ENCODE results near the gene NTHL1. TPM values are rescaled to one million over a fixed set of nuclear protein-coding genes. Genes with fewer than 3 reads are reported as not detected.

Gene NTHL1
- 14.4 and 34.5 TPM in 2 replicates for total RNA-seq

DNA sequence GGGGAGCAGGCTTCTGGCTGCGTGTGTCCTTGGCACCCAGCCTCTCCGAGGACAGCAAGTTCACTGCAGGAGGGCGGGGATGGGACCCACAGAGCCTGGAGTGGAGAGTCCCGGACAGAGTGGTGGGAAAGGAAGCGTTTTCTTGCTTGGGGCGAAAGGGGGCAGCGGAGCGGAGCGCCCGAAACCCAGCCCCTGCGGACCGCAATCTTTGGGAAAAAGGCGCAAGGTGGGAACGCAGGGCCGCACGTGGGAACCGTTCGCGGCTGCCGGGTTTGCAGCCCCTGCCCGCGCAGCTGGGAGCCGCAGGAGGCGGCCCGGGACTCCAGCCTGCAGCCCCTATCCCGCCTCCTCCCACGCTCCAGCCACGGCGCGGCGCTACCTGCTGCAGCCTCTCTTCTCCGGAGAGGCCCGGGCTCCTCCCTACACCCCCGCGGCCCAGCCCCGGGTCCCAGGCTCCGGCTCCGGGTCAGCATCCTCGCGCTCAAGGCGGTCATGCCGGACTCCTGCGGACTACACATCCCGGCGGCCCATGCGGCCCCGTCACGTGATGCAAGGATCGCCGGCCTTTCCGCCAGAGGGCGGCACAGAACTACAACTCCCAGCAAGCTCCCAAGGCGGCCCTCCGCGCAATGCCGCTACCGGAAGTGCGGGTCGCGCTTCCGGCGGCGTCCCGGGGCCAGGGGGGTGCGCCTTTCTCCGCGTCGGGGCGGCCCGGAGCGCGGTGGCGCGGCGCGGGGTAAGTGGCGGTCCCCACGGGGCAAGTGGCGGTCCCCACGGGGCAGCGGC is at the start of gene NTHL1, which contains the start of gene TSC2:
NTHL1 (minus strand) TSS at position 505 of the 786 bp plus-strand sequence; CDS start at position 494, 11 bp downstream.
TSC2 (plus strand) TSS at position 656 of the 786 bp plus-strand sequence. CDS start 631 bp downstream, outside the sequence.

DNA sequence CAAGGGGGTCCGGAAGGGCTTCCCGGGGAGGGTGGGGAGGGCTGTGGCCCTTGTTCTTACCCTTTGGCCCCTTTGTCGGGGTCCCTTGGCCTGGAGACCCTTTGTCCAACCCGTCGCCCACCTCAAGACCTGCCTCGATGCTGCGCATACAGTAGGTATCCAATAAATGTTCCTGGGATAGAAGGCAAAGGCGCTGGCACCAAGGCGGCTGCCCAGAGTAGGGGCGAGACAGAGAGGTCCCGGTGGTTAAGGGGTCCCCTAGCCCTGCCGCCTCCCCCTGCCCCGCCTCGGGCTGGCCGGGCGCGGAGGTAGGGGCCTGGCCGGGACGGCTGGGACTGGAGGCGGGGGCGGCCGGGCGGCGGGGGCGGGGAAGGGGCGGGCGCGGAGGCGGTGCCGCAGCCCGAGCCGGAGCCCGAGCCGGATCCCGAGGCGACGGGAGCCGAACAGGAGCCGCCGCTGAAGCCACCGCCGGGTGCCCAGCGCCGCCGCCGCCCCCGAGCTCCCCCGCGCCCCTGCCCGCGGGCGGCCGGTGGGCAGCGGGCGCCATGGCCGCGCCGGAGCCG is 21.1 kb downstream of the NTHL1 start, which contains the start of gene NHERF2:
NHERF2 (plus strand) TSS at position 442 of the 563 bp plus-strand sequence; CDS start at position 546, 104 bp downstream.

DNA sequence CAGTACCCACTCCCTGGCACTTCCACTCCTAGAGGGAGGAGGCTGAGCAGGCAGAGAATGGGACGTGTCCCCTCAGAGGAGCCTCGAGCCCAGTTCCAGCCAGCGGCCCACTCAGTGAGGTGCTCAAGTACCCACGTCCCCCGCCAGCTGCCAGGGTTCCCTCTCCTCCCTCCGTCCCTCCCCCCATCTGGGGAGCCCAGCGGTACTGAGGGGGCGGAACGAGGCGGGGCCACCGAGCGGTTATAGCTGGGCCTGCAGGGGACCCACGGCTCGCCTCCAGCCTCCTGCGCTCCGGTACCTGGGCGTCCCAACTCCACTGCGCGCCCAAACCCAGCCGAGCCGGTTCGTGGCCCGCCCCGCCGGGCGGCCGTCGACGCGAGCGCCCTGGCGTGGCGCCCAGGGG is 28.1 kb downstream of the NTHL1 start, which contains the start of gene NPW:
NPW (plus strand) TSS at position 268 of the 403 bp plus-strand sequence.

DNA sequence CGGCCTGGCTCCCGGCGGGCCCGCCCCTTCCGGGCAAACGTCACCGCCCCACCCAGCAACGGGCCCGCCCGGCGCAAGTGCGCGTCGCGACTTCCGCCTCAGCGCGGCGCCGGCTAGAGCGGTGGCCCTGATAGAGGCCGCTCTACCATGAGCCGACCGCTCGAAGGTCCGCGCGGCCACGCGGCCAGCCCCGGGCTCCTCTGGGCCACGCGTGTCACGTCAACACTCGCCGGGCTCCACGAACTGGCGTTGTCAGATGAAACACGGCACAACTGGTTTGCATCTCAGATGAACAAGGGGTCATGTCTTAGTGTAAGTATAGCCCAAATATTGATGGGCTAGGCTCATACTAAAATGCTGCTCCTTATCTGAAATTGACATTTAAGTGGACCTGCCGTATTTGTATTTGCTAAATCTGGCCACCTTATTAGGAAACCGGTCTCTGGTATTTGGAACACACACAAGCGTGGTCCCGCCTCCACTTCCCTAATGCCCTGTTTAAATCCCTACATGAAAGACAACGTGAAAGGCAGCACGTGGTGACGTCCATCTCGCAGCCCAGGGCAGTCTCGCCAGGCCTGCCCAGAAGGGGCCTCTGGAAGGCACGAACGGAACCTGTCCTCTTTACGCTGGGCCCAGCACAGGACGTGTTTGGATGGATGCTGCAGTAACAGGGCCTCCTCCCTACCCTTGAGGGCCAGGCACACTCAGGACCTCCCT is 37.7 kb downstream of the NTHL1 start, which contains the start of gene ZNF598:
ZNF598 (minus strand) TSS at position 31 of the 720 bp plus-strand sequence.

Other genes starting within 250 kb of the NTHL1 start
- gene HAGH, start 221.0 kb downstream of the NTHL1 start, total RNA-seq: 66.8 and 85.2 TPM in 2 replicates
- gene FAHD1, start 220.6 kb downstream of the NTHL1 start, total RNA-seq: 35.6 and 42.2 TPM in 2 replicates
- 0.18 TPM in 1 of 2 replicates, not detected in the other for gene MEIOB, start 175.7 kb downstream of the NTHL1 start, total RNA-seq
- not detected in 2 replicates for gene HS3ST6, start 129.4 kb downstream of the NTHL1 start, total RNA-seq
- 11.8 and 13.7 TPM in 2 replicates for gene MSRB1, start 104.6 kb downstream of the NTHL1 start, total RNA-seq
- not detected in 2 replicates for gene RPL3L, start 93.1 kb downstream of the NTHL1 start, total RNA-seq
- 216 and 235 TPM in 2 replicates for gene NDUFB10, start 88.3 kb downstream of the NTHL1 start, total RNA-seq
- gene RPS2, start 83.0 kb downstream of the NTHL1 start, total RNA-seq: 2,750 and 3,500 TPM in 2 replicates
- gene RNF151, start 81.0 kb downstream of the NTHL1 start, total RNA-seq: not detected in 2 replicates
- gene TBL3, start 75.8 kb downstream of the NTHL1 start, total RNA-seq: 45.9 and 50.2 TPM in 2 replicates
- gene NOXO1, start 66.4 kb downstream of the NTHL1 start, total RNA-seq: 0.32 TPM in 1 of 2 replicates, not detected in the other
- 16.2 and 45.2 TPM in 2 replicates for gene GFER, start 63.6 kb downstream of the NTHL1 start, total RNA-seq
- 5.2 and 6.6 TPM in 2 replicates for gene SYNGR3, start 57.9 kb downstream of the NTHL1 start, total RNA-seq
- 29.2 and 39.2 TPM in 2 replicates for gene ZNF598, start 38.0 kb downstream of the NTHL1 start, total RNA-seq
- gene NPW, start 28.0 kb downstream of the NTHL1 start, total RNA-seq: 1.6 TPM in 1 of 2 replicates, not detected in the other
- 116 and 122 TPM in 2 replicates for gene NHERF2, start 20.9 kb downstream of the NTHL1 start, total RNA-seq
- gene TSC2, start 151 bp upstream of the NTHL1 start, total RNA-seq: 47.3 and 66.4 TPM in 2 replicates
- gene PKD1, start 88.1 kb upstream of the NTHL1 start, total RNA-seq: 150 and 153 TPM in 2 replicates
- not detected in 2 replicates for gene RAB26, start 100.8 kb upstream of the NTHL1 start, total RNA-seq
- 49.9 and 67.0 TPM in 2 replicates for gene TRAF7, start 107.9 kb upstream of the NTHL1 start, total RNA-seq
- under 0.01 and 0.54 TPM in 2 replicates for gene CASKIN1, start 148.8 kb upstream of the NTHL1 start, total RNA-seq
- 39.5 and 45.2 TPM in 2 replicates for gene MLST8, start 157.6 kb upstream of the NTHL1 start, total RNA-seq
- gene BRICD5, start 163.0 kb upstream of the NTHL1 start, total RNA-seq: 0.49 and 2.5 TPM in 2 replicates
- gene PGP, start 167.0 kb upstream of the NTHL1 start, total RNA-seq: 7.6 and 12.6 TPM in 2 replicates
- 19.9 and 34.7 TPM in 2 replicates for gene E4F1, start 175.8 kb upstream of the NTHL1 start, total RNA-seq
- gene DNASE1L2, start 188.6 kb upstream of the NTHL1 start, total RNA-seq: 1.1 and 2.2 TPM in 2 replicates
- 48.2 and 50.4 TPM in 2 replicates for gene ECI1, start 203.8 kb upstream of the NTHL1 start, total RNA-seq
- gene RNPS1, start 220.3 kb upstream of the NTHL1 start, total RNA-seq: 125 and 144 TPM in 2 replicates